ENCODE data around the gene USP36. TPM values are rescaled to one million over a fixed set of nuclear protein-coding genes. Genes with fewer than 3 reads are reported as not detected.

USP36 gene
- total and polyA plus RNA-seq, 4 donors, result 22.2 to 61.5 (median 44.9) TPM

- ATAC-seq (ENCODE audit: insufficient read depth, low FRiP score) (no peak), DNase-seq (no peak)
- Histone ChIP-seq H3K9ac (ENCODE audit: insufficient read depth in 1 of 2, low read length in 2 of 2) (no peak overlapping the region), H3K27ac (ENCODE audit: low read depth in 1 of 2, low read length in 1 of 2) (no peak overlapping the region), H3K27me3 (ENCODE audit: control insufficient read depth in 3 of 3, insufficient read depth in 3 of 3, low read length in 2 of 3) (no peaks in the 10 kb centered on the region), H3K36me3 (ENCODE audit: control insufficient read depth in 4 of 4, insufficient read depth in 4 of 4, low read length in 4 of 4) (peaks cover 17 to 59% (median 28%) of the 10 kb centered on the region in 4 donors), H3K9me3 (ENCODE audit: control insufficient read depth in 4 of 4, insufficient read depth in 3 of 4, low read length in 3 of 4) (no peaks in the 10 kb centered on the region), H3K4me1 (ENCODE audit: control insufficient read depth in 5 of 5, insufficient read depth in 5 of 5, low read length in 5 of 5) (peaks cover 0 to 2% (median 0%) of the 10 kb centered on the region in 5 donors), H3K4me3 (no peak overlapping the region)
- 64 to 73% methylated on average over 21 of the region's 21 CpGs for WGBS, 2 donors
- TF ChIP-seq, protein P1, sequence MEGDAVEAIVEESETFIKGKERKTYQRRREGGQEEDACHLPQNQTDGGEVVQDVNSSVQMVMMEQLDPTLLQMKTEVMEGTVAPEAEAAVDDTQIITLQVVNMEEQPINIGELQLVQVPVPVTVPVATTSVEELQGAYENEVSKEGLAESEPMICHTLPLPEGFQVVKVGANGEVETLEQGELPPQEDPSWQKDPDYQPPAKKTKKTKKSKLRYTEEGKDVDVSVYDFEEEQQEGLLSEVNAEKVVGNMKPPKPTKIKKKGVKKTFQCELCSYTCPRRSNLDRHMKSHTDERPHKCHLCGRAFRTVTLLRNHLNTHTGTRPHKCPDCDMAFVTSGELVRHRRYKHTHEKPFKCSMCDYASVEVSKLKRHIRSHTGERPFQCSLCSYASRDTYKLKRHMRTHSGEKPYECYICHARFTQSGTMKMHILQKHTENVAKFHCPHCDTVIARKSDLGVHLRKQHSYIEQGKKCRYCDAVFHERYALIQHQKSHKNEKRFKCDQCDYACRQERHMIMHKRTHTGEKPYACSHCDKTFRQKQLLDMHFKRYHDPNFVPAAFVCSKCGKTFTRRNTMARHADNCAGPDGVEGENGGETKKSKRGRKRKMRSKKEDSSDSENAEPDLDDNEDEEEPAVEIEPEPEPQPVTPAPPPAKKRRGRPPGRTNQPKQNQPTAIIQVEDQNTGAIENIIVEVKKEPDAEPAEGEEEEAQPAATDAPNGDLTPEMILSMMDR (IDR thresholded peaks at IDR 0.05; ENCODE audit: control extremely low read depth, extremely low read depth), result no peak
Observed at GRCh38 chr17:78803186-78803845, 37.3 kb downstream of the USP36 start.

- peaks cover 24 to 65% (median 35%) of the 10 kb centered on the region in 4 donors for H3K36me3 ChIP-seq (ENCODE audit: control insufficient read depth in 4 of 4, insufficient read depth in 4 of 4, low read length in 4 of 4)
- no peak for DNase-seq
- no peak overlapping the region for H3K4me3 ChIP-seq
- 97% methylated on average over 14 of the region's 14 CpGs for WGBS, 2 donors
- no peaks in the 10 kb centered on the region for H3K27me3 ChIP-seq (ENCODE audit: control insufficient read depth in 3 of 3, insufficient read depth in 3 of 3, low read length in 2 of 3)
- TF ChIP-seq, protein P1 (IDR thresholded peaks at IDR 0.05; ENCODE audit: control extremely low read depth, extremely low read depth), result no peak
- ATAC-seq (ENCODE audit: insufficient read depth, low FRiP score), result no peak
- peaks cover 0 to 3% (median 0%) of the 10 kb centered on the region in 4 donors for H3K9me3 ChIP-seq (ENCODE audit: control insufficient read depth in 4 of 4, insufficient read depth in 3 of 4, low read length in 3 of 4)
- peaks cover 0 to 2% (median 0%) of the 10 kb centered on the region in 5 donors for H3K4me1 ChIP-seq (ENCODE audit: control insufficient read depth in 5 of 5, insufficient read depth in 5 of 5, low read length in 5 of 5)
- H3K27ac ChIP-seq (ENCODE audit: low read depth in 1 of 2, low read length in 1 of 2), result no peak overlapping the region
- no peak overlapping the region for H3K9ac ChIP-seq (ENCODE audit: insufficient read depth in 1 of 2, low read length in 2 of 2)
Observed at GRCh38 chr17:78802459-78802858, 38.2 kb downstream of the USP36 start.

- Histone ChIP-seq H3K9me3 (ENCODE audit: control insufficient read depth in 4 of 4, insufficient read depth in 3 of 4, low read length in 3 of 4) (peaks cover 0 to 4% (median 0%) of the 10 kb centered on the region in 4 donors), H3K4me3 (no peak overlapping the region), H3K27me3 (ENCODE audit: control insufficient read depth in 3 of 3, insufficient read depth in 3 of 3, low read length in 2 of 3) (no peaks in the 10 kb centered on the region), H3K9ac (ENCODE audit: insufficient read depth in 1 of 2, low read length in 2 of 2) (no peak overlapping the region), H3K36me3 (ENCODE audit: control insufficient read depth in 4 of 4, insufficient read depth in 4 of 4, low read length in 4 of 4) (peaks cover 26 to 65% (median 36%) of the 10 kb centered on the region in 4 donors), H3K27ac (ENCODE audit: low read depth in 1 of 2, low read length in 1 of 2) (no peak overlapping the region), H3K4me1 (ENCODE audit: control insufficient read depth in 5 of 5, insufficient read depth in 5 of 5, low read length in 5 of 5) (peaks cover 0 to 2% (median 0%) of the 10 kb centered on the region in 5 donors)
- WGBS, 2 donors, result 90 to 98% methylated on average over 30 of the region's 30 CpGs
- TF ChIP-seq, protein P1 (IDR thresholded peaks at IDR 0.05; ENCODE audit: control extremely low read depth, extremely low read depth), result no peak
- DNase-seq (no peak), ATAC-seq (ENCODE audit: insufficient read depth, low FRiP score) (no peak)
Observed at GRCh38 chr17:78802008-78802407, 38.6 kb downstream of the USP36 start.
